ENCODE data around the gene IL1RL2.

The IL1RL2 gene

GRCh38 chr2:102194609-102195268, 7.9 kb downstream of the IL1RL2 start:
- DNase-seq (ENCODE audit: low read depth), result no peak

DNA sequence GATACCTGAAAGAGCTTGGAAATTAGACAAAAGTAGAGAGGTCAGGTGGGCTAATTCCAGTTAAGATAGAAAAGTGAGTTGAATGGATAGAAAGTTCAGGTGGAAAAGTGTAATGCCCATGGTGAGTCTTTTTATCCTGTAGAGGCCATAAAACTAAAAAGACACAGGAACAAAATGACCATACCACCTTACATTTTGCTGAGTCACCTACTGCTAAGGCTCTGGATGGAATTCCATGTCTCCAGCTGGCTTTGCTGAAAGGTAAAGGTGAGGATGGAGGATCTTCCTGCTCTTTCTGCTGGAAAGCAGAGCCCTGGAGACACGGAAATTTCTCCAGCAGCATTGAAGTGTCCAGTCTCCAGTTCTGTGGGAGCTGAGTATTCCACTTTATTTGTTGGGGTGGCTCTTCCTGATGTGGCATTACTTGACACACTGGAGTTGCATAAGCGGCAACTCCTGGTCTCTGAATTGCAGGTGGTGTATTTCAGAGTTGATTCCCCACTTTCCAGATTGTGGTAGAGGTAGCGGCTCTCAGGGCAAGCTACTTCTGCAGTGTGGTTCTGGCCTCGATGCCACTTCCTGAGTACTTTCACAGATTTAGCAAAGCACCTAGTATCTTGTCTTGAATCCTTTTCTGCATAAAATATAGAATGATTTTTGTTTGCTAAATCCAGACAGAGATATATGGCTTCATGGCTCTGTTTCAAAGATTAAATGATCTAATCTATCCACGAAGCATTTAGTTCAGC, 10.7 kb downstream of the IL1RL2 start:
- DNase-seq (ENCODE audit: low read depth), result no peak

DNA sequence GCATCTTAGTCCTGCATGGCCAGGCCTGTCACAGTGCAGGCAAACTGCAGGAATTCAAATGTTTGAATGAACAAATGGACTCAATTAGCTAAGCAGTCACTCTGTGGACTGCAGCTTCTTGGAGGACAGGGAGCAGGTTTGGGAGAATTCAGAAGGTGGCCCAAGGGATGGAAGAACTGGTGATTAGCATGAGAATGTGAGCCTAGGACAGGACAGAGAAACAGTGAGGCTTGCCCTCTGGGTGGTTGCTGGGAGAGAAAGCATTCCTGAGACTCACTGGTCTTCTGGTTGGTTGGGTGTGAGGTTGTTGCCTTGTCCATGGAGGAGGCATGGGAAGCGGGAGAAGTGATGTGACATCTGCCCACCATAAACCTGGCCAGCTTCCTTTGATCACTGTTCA, 13.7 kb downstream of the IL1RL2 start:
- no peak for DNase-seq (ENCODE audit: low read depth)

GRCh38 chr2:102204638-102205037, 17.8 kb downstream of the IL1RL2 start:
- DNase-seq (ENCODE audit: low read depth), result no peak

- peak; percentile 61 for DNase-seq (ENCODE audit: low read depth)
These were observed 20.0 kb downstream of the IL1RL2 start for GRCh38 chr2:102206666-102207341.

GRCh38 chr2:102208774-102209173, 22.0 kb downstream of the IL1RL2 start:
- DNase-seq (ENCODE audit: low read depth), result no peak

- DNase-seq (ENCODE audit: low read depth), result no peak
These were observed 22.7 kb downstream of the IL1RL2 start for GRCh38 chr2:102209474-102209873.

DNA sequence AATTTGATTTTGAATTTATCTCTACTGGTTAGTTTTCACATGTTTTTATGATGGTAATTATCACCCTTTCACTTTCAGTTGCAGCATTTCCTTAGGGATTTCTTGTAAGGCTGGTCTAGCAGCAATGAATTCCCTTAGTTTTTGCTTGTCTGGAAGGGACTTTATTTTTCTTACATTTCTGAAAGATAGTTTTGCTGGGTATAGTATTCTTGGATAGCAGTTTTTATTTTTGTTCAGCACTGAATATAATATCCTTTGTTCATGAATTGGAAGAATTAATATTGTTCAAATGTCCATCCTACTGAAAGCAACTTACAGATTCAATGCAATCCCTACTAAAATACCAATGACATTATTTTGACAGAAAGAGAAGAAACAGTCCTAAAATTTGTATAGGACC, 30.2 kb downstream of the IL1RL2 start:
- no peak for DNase-seq (ENCODE audit: low read depth)

- no peak for DNase-seq (ENCODE audit: low read depth)
These were observed 38.3 kb downstream of the IL1RL2 start for GRCh38 chr2:102224824-102225739.

GRCh38 chr2:102226171-102226570, 39.3 kb downstream of the IL1RL2 start:
- peak; percentile 55 for DNase-seq (ENCODE audit: low read depth)

DNA sequence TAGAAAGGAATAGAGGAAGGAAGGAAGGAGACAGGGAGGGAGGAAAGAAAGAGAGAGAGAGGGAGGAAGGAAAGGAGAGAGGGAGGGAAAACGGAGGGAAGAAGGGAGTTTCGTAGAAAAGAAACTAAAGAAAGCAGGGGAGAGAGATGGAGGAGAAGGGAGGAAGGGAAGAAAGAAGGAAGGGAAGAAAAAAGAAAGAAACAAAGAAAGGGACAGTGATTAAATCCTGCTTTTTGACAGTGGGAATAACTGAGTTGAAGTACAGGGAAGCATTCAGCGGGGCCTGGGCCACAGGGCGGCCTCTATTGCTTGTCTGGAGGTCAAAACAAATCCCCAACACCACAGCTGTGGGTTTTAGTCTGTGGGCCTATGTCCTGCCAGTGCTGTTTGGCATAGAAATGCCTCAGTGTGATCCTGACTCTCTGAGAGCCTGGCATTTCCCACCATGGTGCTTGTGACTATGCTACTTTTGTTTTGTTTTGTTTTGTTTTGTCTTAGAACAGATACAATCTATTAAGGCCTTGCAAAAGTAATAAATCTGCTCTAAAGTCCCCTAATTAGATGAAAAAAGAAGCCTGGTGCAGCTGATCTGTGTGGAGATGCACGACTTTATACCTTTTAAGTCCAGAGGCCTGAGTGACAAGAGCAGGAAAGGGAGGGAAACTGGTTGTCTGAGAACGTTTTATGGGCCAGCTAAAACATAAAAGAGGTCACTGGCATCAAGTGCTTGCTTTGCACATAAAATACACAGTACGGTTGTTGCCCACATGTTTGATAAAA, 40.0 kb downstream of the IL1RL2 start:
- peak; percentile 33 for DNase-seq (ENCODE audit: low read depth)

DNA sequence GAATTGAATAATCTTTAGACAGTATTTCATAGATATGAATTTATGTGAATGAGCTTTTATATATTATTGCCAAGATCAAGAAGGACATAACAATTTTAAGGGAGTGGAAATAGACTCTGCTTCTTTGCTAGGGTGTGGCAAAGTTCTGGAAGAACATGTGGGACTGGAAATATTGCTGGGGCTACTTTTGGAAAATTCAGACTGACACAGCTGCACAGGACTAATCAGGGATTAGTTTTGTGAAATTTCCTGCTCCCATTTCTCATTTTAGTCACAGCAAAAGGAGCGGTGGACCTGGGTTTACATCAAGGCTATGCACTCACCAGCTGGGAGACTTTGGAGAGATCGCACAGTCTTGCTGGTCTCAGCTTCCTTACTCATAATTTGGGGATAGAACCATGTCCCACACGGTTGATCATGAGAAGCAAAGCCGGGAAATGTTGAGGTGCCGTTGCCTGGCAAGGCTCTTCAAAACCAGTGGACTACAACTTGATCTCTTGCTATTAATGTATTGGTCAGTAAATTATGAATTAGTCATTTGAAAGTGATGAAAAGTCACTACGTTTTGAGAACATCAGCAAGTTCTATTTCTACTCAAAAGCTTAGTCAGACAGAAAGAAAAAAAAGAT, 42.4 kb downstream of the IL1RL2 start:
- DNase-seq (ENCODE audit: low read depth), result no peak

GRCh38 chr2:102230410-102230909, 43.6 kb downstream of the IL1RL2 start:
- no peak for DNase-seq (ENCODE audit: low read depth)

DNA sequence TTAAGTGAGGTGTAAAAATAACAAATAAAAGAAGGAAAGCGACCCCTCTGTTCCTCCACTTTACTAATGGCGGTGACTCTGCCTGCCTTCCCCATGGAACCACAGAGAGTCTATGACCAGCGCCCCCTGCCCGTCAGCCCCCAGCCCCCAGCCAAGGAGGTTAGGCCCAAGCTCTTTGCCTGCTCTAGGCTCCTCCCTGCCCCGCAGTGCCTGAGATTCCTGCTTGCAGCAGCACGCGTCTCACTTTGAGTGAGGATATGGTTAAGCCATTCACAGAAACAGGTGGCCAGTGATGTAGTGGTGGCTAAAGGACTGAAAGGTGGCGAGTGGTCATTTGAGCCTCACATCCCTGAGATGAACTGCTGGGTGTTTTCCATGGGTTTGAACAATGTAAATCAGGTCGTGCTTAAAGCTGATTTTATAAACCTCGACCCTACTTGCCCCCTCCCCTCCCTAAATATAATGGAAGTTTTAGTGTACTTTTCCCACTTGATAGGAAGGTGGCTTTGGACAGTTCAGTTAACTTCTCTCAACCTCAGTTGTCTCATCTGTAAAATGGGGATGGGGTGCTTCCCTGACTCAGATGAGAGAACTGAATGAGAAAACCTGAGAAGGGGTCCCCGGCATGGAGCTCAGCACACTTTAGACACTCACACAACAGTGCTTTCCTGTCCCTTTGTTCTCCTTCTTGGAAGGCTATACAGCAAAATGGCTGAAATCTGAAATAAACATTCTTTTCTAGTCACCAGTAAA, 46.5 kb downstream of the IL1RL2 start:
- no peak for DNase-seq (ENCODE audit: low read depth)

DNA sequence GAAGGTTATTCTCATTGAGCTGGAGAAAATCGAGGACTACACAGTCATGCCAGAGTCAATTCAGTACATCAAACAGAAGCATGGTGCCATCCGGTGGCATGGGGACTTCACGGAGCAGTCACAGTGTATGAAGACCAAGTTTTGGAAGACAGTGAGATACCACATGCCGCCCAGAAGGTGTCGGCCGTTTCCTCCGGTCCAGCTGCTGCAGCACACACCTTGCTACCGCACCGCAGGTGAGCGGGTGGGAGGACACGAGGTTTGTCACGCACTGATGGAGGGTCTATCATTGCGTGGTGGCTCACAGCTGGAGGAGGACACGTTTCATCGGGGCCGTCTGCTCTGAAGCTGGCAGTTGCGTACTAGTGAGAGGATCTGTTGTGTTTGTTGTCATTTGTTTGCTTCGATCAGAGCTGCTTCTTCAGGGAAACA, 48.2 kb downstream of the IL1RL2 start:
- DNase-seq (ENCODE audit: low read depth), result no peak

DNA sequence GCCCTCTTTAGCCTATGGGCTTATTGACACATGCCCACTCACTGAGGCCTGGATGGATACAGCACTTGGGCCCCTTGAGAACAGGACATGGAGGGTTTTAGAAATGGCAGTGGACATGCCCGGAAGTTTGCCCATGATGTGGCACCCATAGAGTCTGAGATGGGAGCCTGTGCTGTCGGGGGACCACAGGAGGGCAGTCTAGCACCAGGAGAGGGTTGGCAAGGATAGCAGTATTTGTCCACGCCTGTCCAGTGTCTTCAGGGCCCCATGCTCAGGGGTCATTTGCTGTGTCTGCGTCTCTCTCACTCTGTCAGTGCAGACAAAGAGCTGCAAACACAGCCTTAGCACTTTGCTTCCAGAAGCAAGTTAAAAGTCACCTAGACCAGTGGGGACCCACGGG, 48.7 kb downstream of the IL1RL2 start:
- DNase-seq (ENCODE audit: low read depth), result peak; percentile 44

DNA sequence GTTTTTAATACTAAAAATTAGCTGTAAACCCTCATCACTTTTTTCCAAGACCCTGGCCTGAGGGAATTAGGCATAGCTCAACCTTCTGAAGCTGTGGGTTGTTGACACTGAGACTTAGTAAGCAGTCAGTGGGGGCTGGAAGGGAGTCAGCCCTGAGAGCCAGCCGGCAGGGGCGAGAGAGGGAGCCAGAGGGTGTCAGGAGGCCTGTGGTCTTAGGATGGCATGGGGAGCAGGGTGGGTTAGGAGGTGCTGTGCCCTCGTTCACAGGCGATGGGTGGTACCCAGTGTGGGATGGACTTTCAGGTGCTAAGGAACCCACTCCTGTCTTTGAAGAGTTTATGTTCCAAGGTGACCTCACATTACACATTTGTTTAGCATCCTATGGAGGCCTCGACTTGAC, 49.3 kb downstream of the IL1RL2 start:
- no peak for DNase-seq (ENCODE audit: low read depth)

GRCh38 chr2:102237176-102237575, 50.4 kb downstream of the IL1RL2 start:
- no peak for DNase-seq (ENCODE audit: low read depth)

- no peak for DNase-seq (ENCODE audit: low read depth)
These were observed 51.4 kb downstream of the IL1RL2 start for GRCh38 chr2:102238039-102238756.
